NCI-H446 treated with DMSO at 0.1 percent for 48 hours (cell line): ENCODE data around the gene DUS2.

Experiments used
- DNase-seq: peaks from one replicate; lab custom pipeline; 2025; lab: John Stamatoyannopoulos, UW

The DUS2 gene

GRCh38 chr16:68077866-68078700 is 55.0 kb downstream of the DUS2 start:
- no peak for DNase-seq

GRCh38 chr16:68078701-68079375 is 55.8 kb downstream of the DUS2 start:
- no peak for DNase-seq

GRCh38 chr16:68079376-68079625 is 56.2 kb downstream of the DUS2 start:
- DNase-seq, result no peak

GRCh38 chr16:68079626-68080344 is 56.7 kb downstream of the DUS2 start:
- DNase-seq, result no peak

- no peak for DNase-seq
These were observed 59.0 kb downstream of the DUS2 start for GRCh38 chr16:68081861-68082628.

GRCh38 chr16:68082629-68083238 is 59.6 kb downstream of the DUS2 start:
- DNase-seq, result no peak

- DNase-seq, result no peak
These were observed 60.2 kb downstream of the DUS2 start for GRCh38 chr16:68083239-68083781.

GRCh38 chr16:68083861-68084503 is 60.9 kb downstream of the DUS2 start:
- no peak for DNase-seq

GRCh38 chr16:68084504-68085258 is 61.6 kb downstream of the DUS2 start:
- no peak for DNase-seq

- DNase-seq, result peak; percentile 81
These were observed 62.4 kb downstream of the DUS2 start, which contains the start of gene NFATC3 for GRCh38 chr16:68085259-68086071. Gene NFATC3 (plus strand): TSS chr16:68085370. CDS start chr16:68085682, 312 bp downstream.

GRCh38 chr16:68086336-68086841 is 63.3 kb downstream of the DUS2 start:
- DNase-seq, result no peak

GRCh38 chr16:68086860-68087268 is 63.8 kb downstream of the DUS2 start:
- DNase-seq, result no peak

GRCh38 chr16:68087688-68088087 is 64.6 kb downstream of the DUS2 start:
- no peak for DNase-seq

- no peak for DNase-seq
These were observed 65.3 kb downstream of the DUS2 start for GRCh38 chr16:68088130-68088972.

- DNase-seq, result no peak
These were observed 66.0 kb downstream of the DUS2 start for GRCh38 chr16:68089067-68089466.

GRCh38 chr16:68090130-68090529 is 67.0 kb downstream of the DUS2 start:
- no peak for DNase-seq

GRCh38 chr16:68090533-68090932 is 67.4 kb downstream of the DUS2 start:
- no peak for DNase-seq
